ENCODE measurements around the gene OSBPL7. TPM values are rescaled to one million over a fixed set of nuclear protein-coding genes. Genes with fewer than 3 reads are reported as not detected.
A peak's percentile ranks its signal among the peaks of the same experiment; 100 is the strongest.

OSBPL7 gene
- total RNA-seq, 2 experiments from 2014 or later, result 12.1 to 12.5 TPM

- Mint-ChIP-seq H3K4me3 (no peak overlapping the region), H3K27me3 (no peaks in the 10 kb centered on the region), H3K36me3 (peaks cover 5% of the 10 kb centered on the region), H3K4me1 (peaks cover 18% of the 10 kb centered on the region), H3K27ac (no peak overlapping the region), H3K9me3 (no peaks in the 10 kb centered on the region)
- no peak for DNase-seq
These were observed 2.1 kb downstream of the OSBPL7 start for GRCh38 chr17:47819475-47819874.

- peaks cover 18% of the 10 kb centered on the region for H3K4me1 Mint-ChIP-seq
- peaks cover 2% of the 10 kb centered on the region for H3K36me3 Mint-ChIP-seq
- DNase-seq, result no peak
- no peaks in the 10 kb centered on the region for H3K27me3 Mint-ChIP-seq
- H3K4me3 Mint-ChIP-seq, result no peak overlapping the region
- no peaks in the 10 kb centered on the region for H3K9me3 Mint-ChIP-seq
- H3K27ac Mint-ChIP-seq, result no peak overlapping the region
These were observed 3.4 kb downstream of the OSBPL7 start for GRCh38 chr17:47818002-47818695.

GRCh38 chr17:47816947-47817346 is 4.6 kb downstream of the OSBPL7 start:
- no peak for DNase-seq
- H3K4me3 Mint-ChIP-seq, result no peak overlapping the region
- H3K4me1 Mint-ChIP-seq, result peaks cover 11% of the 10 kb centered on the region
- no peak overlapping the region for H3K27ac Mint-ChIP-seq
- H3K36me3 Mint-ChIP-seq, result peaks cover 2% of the 10 kb centered on the region
- H3K27me3 Mint-ChIP-seq, result no peaks in the 10 kb centered on the region
- no peaks in the 10 kb centered on the region for H3K9me3 Mint-ChIP-seq

GRCh38 chr17:47816111-47816735 is 5.4 kb downstream of the OSBPL7 start:
- no peak overlapping the region for H3K4me3 Mint-ChIP-seq
- no peaks in the 10 kb centered on the region for H3K27me3 Mint-ChIP-seq
- peaks cover 2% of the 10 kb centered on the region for H3K36me3 Mint-ChIP-seq
- DNase-seq, result no peak
- H3K27ac Mint-ChIP-seq, result no peak overlapping the region
- peaks cover 9% of the 10 kb centered on the region for H3K4me1 Mint-ChIP-seq
- H3K9me3 Mint-ChIP-seq, result no peaks in the 10 kb centered on the region

- no peak overlapping the region for H3K4me3 Mint-ChIP-seq
These were observed 6.3 kb downstream of the OSBPL7 start for GRCh38 chr17:47815106-47815918.

GRCh38 chr17:47813512-47814031 is 8.0 kb downstream of the OSBPL7 start:
- Mint-ChIP-seq H3K27ac (no peak overlapping the region), H3K9me3 (no peaks in the 10 kb centered on the region), H3K36me3 (peaks cover 2% of the 10 kb centered on the region), H3K4me3 (no peak overlapping the region), H3K27me3 (no peaks in the 10 kb centered on the region), H3K4me1 (peaks cover 7% of the 10 kb centered on the region)
- DNase-seq, result no peak

More at GRCh38 chr17:47815106-47815918, 6.3 kb downstream of the OSBPL7 start:
- no peaks in the 10 kb centered on the region for H3K9me3 Mint-ChIP-seq
- peaks cover 2% of the 10 kb centered on the region for H3K36me3 Mint-ChIP-seq
- no peak overlapping the region for H3K27ac Mint-ChIP-seq
- H3K27me3 Mint-ChIP-seq, result no peaks in the 10 kb centered on the region
- no peak for DNase-seq
- peaks cover 4% of the 10 kb centered on the region for H3K4me1 Mint-ChIP-seq

GRCh38 chr17:47813077-47813476 is 8.5 kb downstream of the OSBPL7 start:
- Mint-ChIP-seq H3K36me3 (peaks cover 2% of the 10 kb centered on the region), H3K4me3 (no peak overlapping the region), H3K4me1 (peaks cover 7% of the 10 kb centered on the region), H3K27me3 (no peaks in the 10 kb centered on the region), H3K9me3 (no peaks in the 10 kb centered on the region), H3K27ac (no peak overlapping the region)
- DNase-seq, result no peak

- Mint-ChIP-seq H3K27ac (no peak overlapping the region), H3K36me3 (peaks cover 2% of the 10 kb centered on the region), H3K4me1 (peaks cover 7% of the 10 kb centered on the region), H3K27me3 (no peaks in the 10 kb centered on the region), H3K9me3 (no peaks in the 10 kb centered on the region), H3K4me3 (no peak overlapping the region)
- no peak for DNase-seq
These were observed 9.3 kb downstream of the OSBPL7 start for GRCh38 chr17:47812146-47812920.

GRCh38 chr17:47811709-47812108 is 9.9 kb downstream of the OSBPL7 start:
- no peaks in the 10 kb centered on the region for H3K36me3 Mint-ChIP-seq
- H3K4me3 Mint-ChIP-seq, result no peak overlapping the region
- DNase-seq, result no peak
- H3K27ac Mint-ChIP-seq, result peak overlapping the region; percentile 21
- no peaks in the 10 kb centered on the region for H3K9me3 Mint-ChIP-seq
- no peaks in the 10 kb centered on the region for H3K27me3 Mint-ChIP-seq
- H3K4me1 Mint-ChIP-seq, result peaks cover 7% of the 10 kb centered on the region

- no peak for DNase-seq
- Mint-ChIP-seq H3K27me3 (no peaks in the 10 kb centered on the region), H3K36me3 (no peaks in the 10 kb centered on the region), H3K27ac (peak overlapping the region; percentile 43), H3K9me3 (no peaks in the 10 kb centered on the region), H3K4me3 (no peak overlapping the region), H3K4me1 (peaks cover 7% of the 10 kb centered on the region)
These were observed 10.5 kb downstream of the OSBPL7 start for GRCh38 chr17:47810901-47811635.

GRCh38 chr17:47810200-47810821 is 11.3 kb downstream of the OSBPL7 start:
- Mint-ChIP-seq H3K27me3 (no peaks in the 10 kb centered on the region), H3K4me1 (peaks cover 7% of the 10 kb centered on the region), H3K4me3 (no peak overlapping the region), H3K27ac (peak overlapping the region; percentile 54), H3K9me3 (no peaks in the 10 kb centered on the region), H3K36me3 (no peaks in the 10 kb centered on the region)
- no peak for DNase-seq

- H3K36me3 Mint-ChIP-seq, result no peaks in the 10 kb centered on the region
- H3K4me1 Mint-ChIP-seq, result peaks cover 7% of the 10 kb centered on the region
- no peak for DNase-seq
- no peak overlapping the region for H3K4me3 Mint-ChIP-seq
- H3K27me3 Mint-ChIP-seq, result no peaks in the 10 kb centered on the region
- no peak overlapping the region for H3K27ac Mint-ChIP-seq
- H3K9me3 Mint-ChIP-seq, result no peaks in the 10 kb centered on the region
These were observed 12.6 kb downstream of the OSBPL7 start for GRCh38 chr17:47808830-47809480.

GRCh38 chr17:47808036-47808829 is 13.4 kb downstream of the OSBPL7 start:
- DNase-seq, result no peak
- Mint-ChIP-seq H3K9me3 (no peaks in the 10 kb centered on the region), H3K4me3 (no peak overlapping the region), H3K27ac (no peak overlapping the region), H3K4me1 (peaks cover 7% of the 10 kb centered on the region), H3K27me3 (no peaks in the 10 kb centered on the region), H3K36me3 (no peaks in the 10 kb centered on the region)
